ENCODE measurements around the gene NKX1-1. TPM values are rescaled to one million over a fixed set of nuclear protein-coding genes. Genes with fewer than 3 reads are reported as not detected.

The NKX1-1 gene
- total RNA-seq = not detected

GRCh38 chr4:1406394-1406980 lies at the start of gene NKX1-1:
NKX1-1 (minus strand) TSS chr4:1406442; CDS start chr4:1406442, 0 bp downstream.
- Histone ChIP-seq H3K27me3 (peaks cover 100% of the 10 kb centered on the region), H3K4me1 (peaks cover 0 to 65% (median 5%) of the 10 kb centered on the region in 3 donors), H3K9me3 (no peaks in the 10 kb centered on the region), H3K36me3 (no peaks in the 10 kb centered on the region), H3K27ac (no peak within 1 kb of the TSS), H3K4me3 (no peak within 1 kb of the TSS)
- WGBS, 2 donors (ENCODE audit: low coverage in 1 of 2) = no CpG with 5 or more reads among the region's 91 CpGs
- TF ChIP-seq POLR2A (IDR thresholded peaks at IDR 0.05) (no peak), EP300 (IDR thresholded peaks at IDR 0.05) (no peak), POLR2AphosphoS5 (IDR thresholded peaks at IDR 0.05) (no peak), CTCF (IDR thresholded peaks at IDR 0.05) (no peak)
- no peak for ATAC-seq

- Histone ChIP-seq H3K27ac (no peak overlapping the region), H3K27me3 (peaks cover 55% of the 10 kb centered on the region), H3K4me3 (no peak overlapping the region), H3K9me3 (no peaks in the 10 kb centered on the region), H3K4me1 (no peaks in the 10 kb centered on the region), H3K36me3 (no peaks in the 10 kb centered on the region)
- no peak for ATAC-seq
- TF ChIP-seq POLR2A (IDR thresholded peaks at IDR 0.05) (no peak), POLR2AphosphoS5 (IDR thresholded peaks at IDR 0.05) (no peak), EP300 (IDR thresholded peaks at IDR 0.05) (no peak), CTCF (IDR thresholded peaks at IDR 0.05) (no peak)
- WGBS, 2 donors (ENCODE audit: low coverage in 1 of 2) = 79 to 94% methylated on average over 2 of the region's 2 CpGs
These were observed 47.5 kb upstream of the NKX1-1 start for GRCh38 chr4:1453731-1454130.

GRCh38 chr4:1452431-1453051 lies 46.3 kb upstream of the NKX1-1 start:
- ATAC-seq = no peak
- no peak overlapping the region for H3K27ac ChIP-seq
- peaks cover 57% of the 10 kb centered on the region for H3K27me3 ChIP-seq
- no peaks in the 10 kb centered on the region for H3K4me1 ChIP-seq
- 66 to 69% methylated on average over 5 of the region's 5 CpGs for WGBS, 2 donors (ENCODE audit: low coverage in 1 of 2)
- no peak for TF ChIP-seq POLR2A (IDR thresholded peaks at IDR 0.05)
- TF ChIP-seq POLR2AphosphoS5 (IDR thresholded peaks at IDR 0.05) = no peak
- no peak for TF ChIP-seq EP300 (IDR thresholded peaks at IDR 0.05)
- TF ChIP-seq CTCF (IDR thresholded peaks at IDR 0.05) = no peak
- H3K9me3 ChIP-seq = no peaks in the 10 kb centered on the region
- H3K4me3 ChIP-seq = no peak overlapping the region
- H3K36me3 ChIP-seq = no peaks in the 10 kb centered on the region

- WGBS, 2 donors (ENCODE audit: low coverage in 1 of 2) = 71% methylated on average over 1 of the region's 3 CpGs; no CpG with 5 or more reads in 1 of the 2 donors
- no peak for ATAC-seq
These were observed 45.5 kb upstream of the NKX1-1 start for GRCh38 chr4:1451752-1452122.

More at GRCh38 chr4:1451752-1452122, 45.5 kb upstream of the NKX1-1 start:
- H3K9me3 ChIP-seq = no peaks in the 10 kb centered on the region
- peaks cover 63% of the 10 kb centered on the region for H3K27me3 ChIP-seq
- no peak overlapping the region for H3K27ac ChIP-seq
- TF ChIP-seq CTCF (IDR thresholded peaks at IDR 0.05) = no peak
- TF ChIP-seq EP300 (IDR thresholded peaks at IDR 0.05) = no peak
- no peak for TF ChIP-seq POLR2A (IDR thresholded peaks at IDR 0.05)
- TF ChIP-seq POLR2AphosphoS5 (IDR thresholded peaks at IDR 0.05) = no peak
- no peaks in the 10 kb centered on the region for H3K36me3 ChIP-seq
- H3K4me1 ChIP-seq = no peaks in the 10 kb centered on the region
- H3K4me3 ChIP-seq = no peak overlapping the region

All from gastroesophageal sphincter (tissue), 4 donors.